GM12872 (cell line): Measurements from ENCODE around the gene GID8.

Source experiments
- CTCF ChIP-seq: IDR thresholded peaks from 3 replicates; pipeline ENCODE4 v1.5.1; 2011; ENCODE audit warnings: low read depth, mild to moderate bottlenecking, low read length, moderate library complexity; ENCODE audit not compliant: insufficient read depth

GID8 gene

GRCh38 chr20:62892348-62893304 is 45.3 kb upstream of the GID8 start:
- no peak for TF ChIP-seq CTCF

- TF ChIP-seq CTCF: no peak
Measured at GRCh38 chr20:62893700-62894099, 44.2 kb upstream of the GID8 start.

- no peak for TF ChIP-seq CTCF
Measured at GRCh38 chr20:62894261-62894660, 43.7 kb upstream of the GID8 start.

- TF ChIP-seq CTCF: no peak
Measured at GRCh38 chr20:62895539-62895938, 42.4 kb upstream of the GID8 start.

- TF ChIP-seq CTCF: no peak
Measured at GRCh38 chr20:62896526-62896925, 41.4 kb upstream of the GID8 start.

GRCh38 chr20:62897666-62898065 is 40.3 kb upstream of the GID8 start:
- no peak for TF ChIP-seq CTCF

GRCh38 chr20:62898093-62898964 is 39.6 kb upstream of the GID8 start:
- TF ChIP-seq CTCF: no peak
